ENCODE results near the gene WDR90. TPM values are rescaled to one million over a fixed set of nuclear protein-coding genes. Genes with fewer than 3 reads are reported as not detected.

Gene WDR90
- total RNA-seq, 4 donors from 2014 or later = 7.2 to 26.5 (median 15.8) TPM

DNA sequence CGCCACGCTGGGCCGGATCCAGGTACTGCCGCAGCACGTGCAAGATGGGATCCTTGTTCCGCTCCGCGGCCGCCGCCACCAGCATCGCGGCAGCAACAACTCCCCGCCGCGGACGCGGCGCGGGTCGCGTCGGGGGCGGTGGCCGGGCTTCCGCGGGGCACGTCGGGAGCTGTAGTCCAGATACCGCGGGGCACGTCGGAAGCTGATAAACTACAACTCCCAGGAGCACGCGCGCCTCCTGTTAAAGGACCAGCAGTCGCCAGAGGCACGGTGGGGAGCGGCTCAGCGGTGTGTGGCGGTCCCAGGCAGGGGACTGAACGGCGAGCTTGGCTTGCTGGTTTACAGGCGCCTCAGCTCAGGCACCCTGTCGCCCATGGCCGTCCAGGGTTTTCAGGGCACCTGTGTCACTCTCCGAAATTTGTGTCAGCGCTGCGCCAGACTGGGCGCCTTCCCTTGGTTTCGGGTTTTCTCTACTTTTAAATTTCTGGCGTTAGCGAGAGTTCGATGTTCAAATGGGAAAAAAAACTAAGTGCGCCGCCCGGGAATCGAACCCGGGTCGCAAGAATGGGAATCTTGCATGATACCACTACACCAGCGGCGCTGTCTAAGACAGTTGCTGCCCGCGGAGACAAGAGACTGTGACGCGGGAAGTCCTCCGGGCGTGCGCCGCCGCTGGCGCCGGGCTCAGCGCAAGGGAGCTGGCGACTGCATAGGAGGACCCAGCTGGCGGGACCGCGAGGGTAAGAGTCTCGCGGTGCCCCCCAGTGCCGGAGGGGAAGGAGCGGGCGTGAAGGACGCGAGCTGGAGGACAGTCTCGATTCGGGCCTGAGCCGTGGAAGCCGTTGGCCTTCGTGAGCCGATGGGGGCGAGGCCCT, 12.7 kb upstream of the WDR90 start, which contains the start of gene METTL26:
Gene METTL26, minus strand, starts transcription at position 100 of the 875 bp plus-strand sequence. Its CDS starts 15 bp downstream, at position 85.
- intact Hi-C loops (cut with DNase I) = no loop called here
- 0 to 1% methylated on average over 6 to 21 of the region's 91 CpGs for WGBS, 2 donors
- Histone ChIP-seq H3K4me1 (peaks cover 18 to 42% (median 20%) of the 10 kb centered on the region in 3 donors), H3K27ac (peak within 1 kb of the TSS; percentile 85 to 99 (median 96)), H3K4me3 (peak within 1 kb of the TSS; percentile 72 to 93 (median 82)), H3K27me3 (no peaks in the 10 kb centered on the region), H3K36me3 (peaks cover 0 to 29% (median 9%) of the 10 kb centered on the region in 3 donors), H3K9me3 (no peaks in the 10 kb centered on the region)
- TF ChIP-seq POLR2A (IDR thresholded peaks at IDR 0.05) = peak in 2 of 4 donors; percentile 55 to 66
- peak in 3 of 6 experiments; percentile 24 to 42 (median 28) for TF ChIP-seq CTCF (IDR thresholded peaks at IDR 0.05)
- DNase-seq = peak; percentile 81

GRCh38 chr16:637081-638018, 11.8 kb upstream of the WDR90 start:
- Histone ChIP-seq H3K27me3 (no peaks in the 10 kb centered on the region), H3K27ac (peak overlapping the region; percentile 85 to 99 (median 96)), H3K4me3 (peak overlapping the region; percentile 72 to 93 (median 82)), H3K9me3 (no peaks in the 10 kb centered on the region), H3K4me1 (peaks cover 18 to 46% (median 25%) of the 10 kb centered on the region in 3 donors), H3K36me3 (peaks cover 0 to 27% (median 9%) of the 10 kb centered on the region in 3 donors)
- intact Hi-C loops (cut with DNase I) = no loop called here
- 5 to 86% methylated on average over 3 to 9 of the region's 53 CpGs for WGBS, 2 donors
- no peak for DNase-seq
- TF ChIP-seq POLR2A (IDR thresholded peaks at IDR 0.05) (no peak), CTCF (IDR thresholded peaks at IDR 0.05) (no peak)

DNA sequence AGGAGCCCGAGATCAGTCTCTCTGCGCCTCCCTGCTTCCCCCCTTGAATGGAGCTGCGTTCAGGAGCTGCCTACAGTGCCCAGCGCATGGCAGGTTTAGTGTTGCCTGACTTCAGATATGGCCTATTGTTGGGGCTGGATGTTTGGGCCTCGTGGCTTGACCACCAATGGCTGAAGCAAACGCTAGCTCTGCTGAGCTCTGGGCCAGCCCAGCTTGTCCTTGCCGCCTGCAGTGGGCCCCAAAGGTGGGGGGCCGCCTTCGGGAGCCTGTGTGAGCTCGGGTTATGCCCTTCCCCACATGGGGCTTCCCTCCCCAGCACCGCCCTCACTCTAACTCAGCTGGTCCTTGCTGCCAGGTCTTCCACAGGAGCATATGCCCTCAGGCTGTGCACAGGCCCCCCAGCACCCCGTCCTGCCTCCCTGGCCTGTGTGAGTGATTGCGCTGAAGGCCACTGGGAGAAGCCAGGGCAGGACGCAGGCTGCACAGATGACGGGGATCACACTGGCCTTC, 11.1 kb upstream of the WDR90 start:
- no peak for DNase-seq
- no peak overlapping the region for H3K4me3 ChIP-seq
- peaks cover 0 to 20% (median 9%) of the 10 kb centered on the region in 3 donors for H3K36me3 ChIP-seq
- peaks cover 25 to 53% (median 32%) of the 10 kb centered on the region in 3 donors for H3K4me1 ChIP-seq
- intact Hi-C loops (cut with DNase I) = no loop called here
- TF ChIP-seq CTCF (IDR thresholded peaks at IDR 0.05) (no peak), POLR2A (IDR thresholded peaks at IDR 0.05) (no peak)
- H3K9me3 ChIP-seq = no peaks in the 10 kb centered on the region
- 80 to 100% methylated on average over 1 to 5 of the region's 15 CpGs for WGBS, 2 donors
- H3K27ac ChIP-seq = peak overlapping the region in 3 of 4 donors; percentile 68 to 99 (median 95)
- no peaks in the 10 kb centered on the region for H3K27me3 ChIP-seq

GRCh38 chr16:638836-639235, 10.3 kb upstream of the WDR90 start:
- WGBS, 2 donors = 70 to 93% methylated on average over 2 to 5 of the region's 9 CpGs
- TF ChIP-seq POLR2A (IDR thresholded peaks at IDR 0.05) (no peak), CTCF (IDR thresholded peaks at IDR 0.05) (no peak)
- DNase-seq = no peak

More at GRCh38 chr16:638836-639235, 10.3 kb upstream of the WDR90 start:
- peaks cover 28 to 61% (median 35%) of the 10 kb centered on the region in 3 donors for H3K4me1 ChIP-seq
- no peak overlapping the region for H3K4me3 ChIP-seq
- no peaks in the 10 kb centered on the region for H3K27me3 ChIP-seq
- H3K9me3 ChIP-seq = no peaks in the 10 kb centered on the region
- intact Hi-C loops (cut with DNase I) = no loop called here
- peaks cover 0 to 12% (median 5%) of the 10 kb centered on the region in 3 donors for H3K36me3 ChIP-seq
- H3K27ac ChIP-seq = no peak overlapping the region
